CD14-positive monocyte (primary cell): ENCODE measurements around the gene SMAD3. TPM values are rescaled to one million over a fixed set of nuclear protein-coding genes. Genes with fewer than 3 reads are reported as not detected.
A peak's percentile ranks its signal among the peaks of the same experiment; 100 is the strongest.

ENCODE experiments used
- DNase-seq, 3 donors: peaks; one replicate each; pipeline ENCODE4 v3.0.0-alpha.2; 2011 to 2022
- H2AFZ ChIP-seq: 2 replicates; pipeline ENCODE4 v1.6.0; 2012; ENCODE audit warnings: mild to moderate bottlenecking, low read depth, low read length, inconsistent platforms; ENCODE audit not compliant: insufficient read depth, poor library complexity, severe bottlenecking
- H3K27ac ChIP-seq, 2 donors: 1 replicate in 1 of 2; 2 replicates in 1 of 2; pipeline ENCODE4 v1.5.1; 2012 to 2013; ENCODE audit warnings: low read length in 2 of 2, control low read depth in 1 of 2, inconsistent platforms in 1 of 2, low read depth in 1 of 2, mild to moderate bottlenecking in 1 of 2
- H3K27me3 ChIP-seq, 2 donors: one replicate each; pipeline versions ENCODE4 v1.6.0 to v1.6.1; 2011 to 2013; ENCODE audit warnings: low read length in 2 of 2; ENCODE audit not compliant: control insufficient read depth in 2 of 2, insufficient read depth in 2 of 2
- H3K36me3 ChIP-seq, 2 donors: replicated peaks in 1 of 2; 1 replicate in 1 of 2; 2 replicates in 1 of 2; pipeline versions ENCODE4 v1.5.1 to v1.6.1; 2012 to 2013; ENCODE audit warnings: low read length in 2 of 2, control low read depth in 1 of 2, inconsistent platforms in 1 of 2, mild to moderate bottlenecking in 1 of 2; ENCODE audit not compliant: insufficient read depth in 2 of 2, control insufficient read depth in 1 of 2
- H3K4me1 ChIP-seq, 2 donors: 1 replicate in 1 of 2; 2 replicates in 1 of 2; pipeline versions ENCODE4 v1.5.1 to v1.6.1; 2012 to 2013; ENCODE audit warnings: low read length in 2 of 2, control low read depth in 1 of 2, inconsistent platforms in 1 of 2, mild to moderate bottlenecking in 1 of 2, moderate library complexity in 1 of 2; ENCODE audit not compliant: insufficient read depth in 2 of 2, control insufficient read depth in 1 of 2
- H3K4me2 ChIP-seq: replicated peaks from 2 replicates; pipeline ENCODE3; 2012; ENCODE audit warnings: low read length, moderate library complexity, mild to moderate bottlenecking; ENCODE audit not compliant: poor library complexity, severe bottlenecking; ENCODE audit errors: extremely low read depth
- H3K4me3 ChIP-seq, 3 experiments: fragments of 200-600 bp in 1 of 3; sonication (generic) in 1 of 3; replicated peaks in 1 of 3; 1 replicate in 2 of 3; 2 replicates in 1 of 3; pipeline ENCODE4 v1.5.1; 2011 to 2013; ENCODE audit warnings: low read length in 3 of 3, mild to moderate bottlenecking in 3 of 3, control low read depth in 2 of 3, low read depth in 2 of 3, inconsistent platforms in 1 of 3, moderate library complexity in 1 of 3
- H3K79me2 ChIP-seq: 2 replicates; pipeline ENCODE4 v1.6.0; 2012; ENCODE audit warnings: mild to moderate bottlenecking, control low read depth, inconsistent platforms, low read length, moderate library complexity; ENCODE audit not compliant: insufficient read depth
- H3K9ac ChIP-seq: 2 replicates; pipeline ENCODE4 v1.6.0; 2017; ENCODE audit warnings: low read length, mild to moderate bottlenecking; ENCODE audit not compliant: insufficient read depth, poor library complexity, severe bottlenecking
- H3K9me3 ChIP-seq, 2 donors: replicated peaks in 1 of 2; 1 replicate in 1 of 2; 2 replicates in 1 of 2; pipeline versions ENCODE4 v1.5.1 to v1.6.1; 2012 to 2013; ENCODE audit warnings: low read length in 2 of 2, control low read depth in 1 of 2; ENCODE audit not compliant: control insufficient read depth in 1 of 2, insufficient read depth in 1 of 2
- H4K20me1 ChIP-seq: 2 replicates; pipeline ENCODE4 v1.6.0; 2012; ENCODE audit warnings: mild to moderate bottlenecking, low read length, control low read depth, moderate library complexity; ENCODE audit not compliant: insufficient read depth
- H3K27ac Mint-ChIP-seq, 7 donors: one replicate each; pipeline ENCODE4 v1.8.0; 2020; ENCODE audit warnings: mild to moderate bottlenecking in 7 of 7, mixed read lengths in 7 of 7, moderate library complexity in 6 of 7, inconsistent platforms in 2 of 7
- H3K27me3 Mint-ChIP-seq, 3 donors: one replicate each; pipeline ENCODE4 v1.8.0; 2021 to 2022; ENCODE audit warnings: low read depth in 3 of 3, mild to moderate bottlenecking in 3 of 3, mixed read lengths in 3 of 3, moderate library complexity in 3 of 3, inconsistent platforms in 1 of 3
- H3K36me3 Mint-ChIP-seq, 2 donors: one replicate each; pipeline ENCODE4 v1.8.0; 2020; ENCODE audit warnings: mixed read lengths in 2 of 2, inconsistent platforms in 1 of 2, mild to moderate bottlenecking in 1 of 2
- H3K4me1 Mint-ChIP-seq: one replicate; pipeline ENCODE4 v1.8.0; 2020; ENCODE audit warnings: mild to moderate bottlenecking, mixed read lengths
- H3K4me3 Mint-ChIP-seq, 2 donors: one replicate each; pipeline ENCODE4 v1.8.0; 2020; ENCODE audit warnings: mild to moderate bottlenecking in 2 of 2, mixed read lengths in 2 of 2, moderate library complexity in 1 of 2
- H3K9me3 Mint-ChIP-seq, 7 donors: one replicate each; pipeline ENCODE4 v1.8.0; 2020 to 2022; ENCODE audit warnings: mixed read lengths in 7 of 7, mild to moderate bottlenecking in 6 of 7, moderate library complexity in 6 of 7, inconsistent platforms in 2 of 7
- CTCF ChIP-seq: fragments of 200-600 bp; IDR thresholded peaks from one replicate; pipeline ENCODE4 v1.8.0; 2022; ENCODE audit warnings: antibody characterized with exemption, mild to moderate bottlenecking
- WGBS: methylation state at CpG from one replicate; pipeline ENCODE4 v1.1.5; 2013; ENCODE audit warnings: missing lambda C conversion rate; ENCODE audit not compliant: insufficient coverage; 5-methylcytosine and 5-hydroxymethylcytosine counted together
- intact Hi-C, 2 donors: fragments of 100-400 bp; cut with micrococcal nuclease; formaldehyde crosslinking; loops; one replicate each; pipeline versions ENCODE4 v1.15.0 to v1.15.1; 2023
- polyA plus RNA-seq, 3 donors: library from polyadenylated mRNA; depleted of rRNA in 1 of 3; unstranded in 2 of 3; stranded (reverse) in 1 of 3; fragments of 300-500 nt in 2 of 3; fragments of >200 nt in 1 of 3; fragmentation: Illumina TruSeq in 2 of 3; gene quantifications; 1 replicate in 2 of 3; 2 replicates in 1 of 3; pipeline ENCODE4 v1.2.3, GENCODE V29; 2012 to 2021

The SMAD3 gene
- polyA plus RNA-seq, 3 donors, result 4.4 to 41.7 (median 5.4) TPM

- H3K4me1 ChIP-seq, result peaks cover 22 to 45% of the 10 kb centered on the region in 2 donors
- intact Hi-C loops, result no loop called here
Observed at GRCh38 chr15:67138891-67139855, 73.8 kb downstream of the SMAD3 start.

More at GRCh38 chr15:67138891-67139855, 73.8 kb downstream of the SMAD3 start:
- no peak overlapping the region for H3K4me2 ChIP-seq
- H4K20me1 ChIP-seq, result no peaks in the 10 kb centered on the region
- peaks cover 87% of the 10 kb centered on the region for H3K79me2 ChIP-seq
- H2AFZ ChIP-seq, result no peak overlapping the region
- no peaks in the 10 kb centered on the region for H3K27me3 ChIP-seq
- TF ChIP-seq CTCF, result no peak
- H3K9me3 ChIP-seq, result no peaks in the 10 kb centered on the region
- Mint-ChIP-seq H3K27ac (peak overlapping the region in 3 of 7 donors; percentile 37 to 81 (median 75)), H3K4me1 (peaks cover 56% of the 10 kb centered on the region), H3K36me3 (peaks cover 21 to 37% of the 10 kb centered on the region in 2 donors), H3K27me3 (peaks cover 0 to 2% (median 0%) of the 10 kb centered on the region in 3 donors), H3K4me3 (no peak overlapping the region), H3K9me3 (peaks cover 0 to 3% (median 0%) of the 10 kb centered on the region in 7 donors)
- no peak overlapping the region for H3K9ac ChIP-seq
- 100% methylated on average over 2 of the region's 11 CpGs for WGBS
- DNase-seq, result no peak
- H3K36me3 ChIP-seq, result no peaks in the 10 kb centered on the region
- H3K4me3 ChIP-seq, result no peak overlapping the region
- H3K27ac ChIP-seq, result no peak overlapping the region
